SK-N-SH (cell line): ENCODE data around the gene PIP4K2B.

Experiments
- POLR2AphosphoS5 ChIP-seq: IDR thresholded peaks from 2 replicates; pipeline ENCODE4 v1.6.1; 2012; ENCODE audit warnings: low read depth, low read length
- TF ChIP-seq, protein P1 (sequence below): IDR thresholded peaks from 2 replicates; pipeline ENCODE4 v1.6.1; 2012; ENCODE audit warnings: mild to moderate bottlenecking, low read depth, low read length, moderate library complexity

DNA sequence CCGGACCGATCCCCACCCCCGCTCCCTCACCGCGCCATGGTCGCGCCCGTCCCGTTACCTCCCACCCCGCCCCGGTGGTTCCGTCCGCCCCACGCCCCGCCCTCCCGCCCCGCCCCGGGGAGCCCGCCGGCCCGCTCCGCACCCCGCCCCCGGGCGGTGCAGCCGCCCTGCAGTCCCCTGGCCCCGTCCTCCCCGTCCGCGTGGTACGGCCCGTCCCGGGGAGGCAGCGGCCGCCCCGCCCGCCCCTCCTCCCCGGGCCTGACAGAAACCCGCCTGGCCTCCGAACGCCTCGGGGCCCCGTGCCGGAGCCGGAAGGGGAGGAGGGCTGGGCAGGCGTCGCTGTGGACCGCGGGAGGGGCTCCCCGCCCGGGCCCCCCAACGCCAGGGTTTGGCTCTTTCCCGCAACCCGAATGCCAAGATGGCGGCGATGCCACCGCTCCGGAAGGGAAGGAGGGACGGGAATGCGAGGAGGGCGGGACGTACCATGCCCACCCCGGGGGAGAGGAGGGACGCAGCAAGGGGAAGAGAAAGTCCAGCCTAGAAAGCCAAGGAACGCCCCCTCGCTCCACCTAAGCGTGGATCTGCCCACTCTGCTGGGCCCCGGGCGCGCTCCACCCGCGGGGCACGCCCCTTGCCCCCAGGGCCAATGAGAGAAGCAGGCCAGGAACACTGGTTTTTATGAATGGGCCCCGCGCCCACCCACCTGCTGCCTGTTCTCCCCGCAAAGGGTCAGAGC is at the start of gene PIP4K2B:
- peak; percentile 89 for TF ChIP-seq POLR2AphosphoS5
- TF ChIP-seq, protein P1, sequence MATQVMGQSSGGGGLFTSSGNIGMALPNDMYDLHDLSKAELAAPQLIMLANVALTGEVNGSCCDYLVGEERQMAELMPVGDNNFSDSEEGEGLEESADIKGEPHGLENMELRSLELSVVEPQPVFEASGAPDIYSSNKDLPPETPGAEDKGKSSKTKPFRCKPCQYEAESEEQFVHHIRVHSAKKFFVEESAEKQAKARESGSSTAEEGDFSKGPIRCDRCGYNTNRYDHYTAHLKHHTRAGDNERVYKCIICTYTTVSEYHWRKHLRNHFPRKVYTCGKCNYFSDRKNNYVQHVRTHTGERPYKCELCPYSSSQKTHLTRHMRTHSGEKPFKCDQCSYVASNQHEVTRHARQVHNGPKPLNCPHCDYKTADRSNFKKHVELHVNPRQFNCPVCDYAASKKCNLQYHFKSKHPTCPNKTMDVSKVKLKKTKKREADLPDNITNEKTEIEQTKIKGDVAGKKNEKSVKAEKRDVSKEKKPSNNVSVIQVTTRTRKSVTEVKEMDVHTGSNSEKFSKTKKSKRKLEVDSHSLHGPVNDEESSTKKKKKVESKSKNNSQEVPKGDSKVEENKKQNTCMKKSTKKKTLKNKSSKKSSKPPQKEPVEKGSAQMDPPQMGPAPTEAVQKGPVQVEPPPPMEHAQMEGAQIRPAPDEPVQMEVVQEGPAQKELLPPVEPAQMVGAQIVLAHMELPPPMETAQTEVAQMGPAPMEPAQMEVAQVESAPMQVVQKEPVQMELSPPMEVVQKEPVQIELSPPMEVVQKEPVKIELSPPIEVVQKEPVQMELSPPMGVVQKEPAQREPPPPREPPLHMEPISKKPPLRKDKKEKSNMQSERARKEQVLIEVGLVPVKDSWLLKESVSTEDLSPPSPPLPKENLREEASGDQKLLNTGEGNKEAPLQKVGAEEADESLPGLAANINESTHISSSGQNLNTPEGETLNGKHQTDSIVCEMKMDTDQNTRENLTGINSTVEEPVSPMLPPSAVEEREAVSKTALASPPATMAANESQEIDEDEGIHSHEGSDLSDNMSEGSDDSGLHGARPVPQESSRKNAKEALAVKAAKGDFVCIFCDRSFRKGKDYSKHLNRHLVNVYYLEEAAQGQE = no peak
